DMS79 (cell line): ENCODE data around the gene ABCC5.
A peak's percentile ranks its signal among the peaks of the same experiment; 100 is the strongest.
"Not testable (repeated sequence)": the region's sequence is repeated elsewhere in the genome, so short reads cannot be mapped to it uniquely, and the experiment has no call there.

Source experiments
- DNase-seq: peaks from one replicate; lab custom pipeline; 2025; lab: John Stamatoyannopoulos, UW

Gene ABCC5

DNA sequence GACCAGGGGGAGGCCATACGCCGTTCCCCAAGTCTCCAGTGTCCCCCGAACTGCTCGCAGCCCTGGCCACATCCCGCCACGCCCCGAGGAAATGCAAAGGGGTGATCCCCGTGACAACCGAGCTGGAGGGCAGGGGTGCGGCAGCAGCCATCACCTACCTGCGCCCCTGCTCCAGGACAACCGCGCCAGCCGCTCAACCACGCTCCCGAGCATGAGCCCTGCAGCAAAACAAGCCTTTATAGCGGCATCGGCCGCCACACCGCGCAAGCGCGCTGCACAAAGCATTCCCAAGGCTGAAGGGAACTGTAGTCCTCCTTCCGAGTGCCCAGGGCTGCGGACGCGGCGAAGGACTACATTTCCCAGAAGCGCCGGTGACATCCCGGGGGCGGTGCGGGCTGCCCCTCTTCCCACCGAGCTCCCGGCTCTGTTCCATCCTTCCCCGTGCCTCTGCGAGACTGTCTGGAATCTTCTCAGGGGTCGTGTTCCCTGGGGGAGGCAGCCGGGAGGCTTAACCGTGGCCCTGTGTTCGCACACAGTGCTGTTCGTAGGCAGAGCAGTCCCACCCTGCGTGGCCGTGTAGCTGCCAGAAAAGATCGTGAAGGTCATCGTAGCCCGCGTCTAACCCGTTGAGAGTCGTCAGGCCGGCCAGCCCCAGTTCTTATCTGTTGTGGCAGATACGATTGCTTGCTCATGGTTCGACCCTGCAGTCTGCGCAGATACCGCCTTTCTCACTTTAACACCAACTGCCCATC, at the start of gene ABCC5:
Gene ABCC5, minus strand, starts transcription at position 213 of the 752 bp plus-strand sequence. CDS start 3,492 bp downstream, outside the sequence.
- peak; percentile 88 for DNase-seq

DNA sequence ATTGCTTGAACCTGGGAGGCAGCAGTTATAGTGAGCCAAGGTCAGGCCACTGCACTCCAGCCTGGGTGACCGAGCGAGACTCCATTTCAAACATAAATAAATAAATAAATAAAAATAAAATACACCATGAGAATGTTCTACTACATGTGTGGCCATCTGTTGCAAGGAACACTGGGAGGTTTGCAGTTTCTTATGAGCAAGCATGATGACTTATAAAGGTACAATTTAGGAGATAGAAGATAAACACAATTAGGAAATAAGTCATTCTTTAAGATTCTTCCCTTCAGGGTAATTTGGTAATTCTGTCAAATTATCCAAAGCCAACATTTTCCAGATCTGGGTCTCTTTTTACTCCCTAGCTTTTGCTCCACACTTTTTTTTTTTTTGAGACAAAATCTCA, 48.5 kb upstream of the ABCC5 start:
- no peak for DNase-seq

DNA sequence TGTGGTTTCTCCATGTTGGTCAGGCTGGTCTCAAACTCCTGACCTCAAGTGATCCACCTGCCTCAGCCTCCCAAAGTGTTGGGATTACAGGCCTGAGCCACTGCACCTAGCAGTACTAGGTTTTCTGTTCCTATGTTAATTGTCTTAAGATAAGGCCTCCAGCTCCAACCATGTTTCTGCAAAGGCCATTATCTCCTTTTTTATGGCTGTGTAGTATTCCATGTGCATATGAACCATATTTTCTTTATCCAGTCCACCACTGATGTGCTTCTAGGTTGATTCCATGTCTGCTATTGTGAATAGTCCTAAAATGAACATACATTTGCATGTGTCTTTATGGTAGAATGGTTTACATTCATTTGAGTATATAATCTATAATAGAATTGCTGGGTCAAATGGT, 45.0 kb upstream of the ABCC5 start:
- DNase-seq, result no peak

DNA sequence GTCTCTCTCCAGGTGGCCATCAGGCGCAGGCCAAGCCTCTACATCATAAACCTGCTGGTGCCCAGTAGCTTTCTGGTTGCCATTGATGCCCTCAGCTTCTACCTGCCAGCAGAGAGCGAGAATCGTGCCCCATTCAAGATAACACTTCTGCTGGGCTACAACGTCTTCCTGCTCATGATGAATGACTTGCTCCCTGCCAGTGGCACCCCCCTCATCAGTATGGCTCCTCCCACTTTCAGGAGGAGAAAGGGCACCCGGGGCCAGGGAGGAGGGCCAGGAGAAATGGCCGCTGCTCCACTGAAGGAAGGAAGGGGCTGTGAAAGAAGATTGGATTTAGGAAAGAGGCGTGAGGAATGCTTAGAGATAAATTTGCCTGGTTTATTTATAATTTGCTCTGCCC, 41.7 kb upstream of the ABCC5 start:
- DNase-seq, result no peak

DNA sequence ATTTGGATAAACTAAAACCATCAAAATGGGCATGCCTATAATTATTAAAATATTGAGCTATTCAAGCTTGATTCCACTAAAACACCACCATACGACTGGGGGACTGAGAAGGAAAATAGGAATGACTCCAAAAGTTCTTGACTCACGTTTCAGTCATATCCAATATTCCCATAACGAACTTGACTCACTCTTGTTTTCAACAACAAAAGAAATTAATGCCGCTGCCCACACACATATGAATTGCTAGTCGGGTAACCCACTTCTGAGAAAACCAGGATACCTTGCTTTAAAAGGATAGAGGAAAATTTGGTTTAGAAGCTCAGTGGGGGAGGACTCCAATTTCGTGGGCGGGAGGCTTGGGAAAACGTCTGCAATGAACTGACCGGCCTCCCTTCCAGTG, 40.3 kb upstream of the ABCC5 start:
- no peak for DNase-seq

DNA sequence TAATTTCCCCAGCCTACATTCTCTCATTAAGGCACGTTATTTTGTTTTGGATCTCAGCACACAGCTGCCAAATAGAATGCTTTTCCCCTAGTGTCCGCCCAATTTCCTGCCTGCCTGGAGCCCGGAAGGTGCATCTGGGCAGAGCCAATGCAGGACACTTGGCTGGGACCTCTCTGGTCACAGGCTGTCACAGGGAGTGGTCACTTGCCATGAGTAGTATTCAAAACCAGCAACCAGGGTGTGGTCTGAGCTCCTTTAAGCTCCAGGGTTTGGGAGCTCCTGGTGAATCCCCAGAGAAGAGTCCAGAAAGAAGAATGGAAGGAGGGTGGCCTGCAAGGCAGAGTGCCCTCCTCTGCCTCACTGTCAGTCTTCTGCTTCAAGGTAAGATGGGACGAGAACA, 35.1 kb upstream of the ABCC5 start, which contains the start of gene HTR3C:
Gene HTR3C, plus strand, starts transcription at position 281 of the 400 bp plus-strand sequence. Its CDS starts 34 bp downstream, at position 315.
- DNase-seq, result no peak

DNA sequence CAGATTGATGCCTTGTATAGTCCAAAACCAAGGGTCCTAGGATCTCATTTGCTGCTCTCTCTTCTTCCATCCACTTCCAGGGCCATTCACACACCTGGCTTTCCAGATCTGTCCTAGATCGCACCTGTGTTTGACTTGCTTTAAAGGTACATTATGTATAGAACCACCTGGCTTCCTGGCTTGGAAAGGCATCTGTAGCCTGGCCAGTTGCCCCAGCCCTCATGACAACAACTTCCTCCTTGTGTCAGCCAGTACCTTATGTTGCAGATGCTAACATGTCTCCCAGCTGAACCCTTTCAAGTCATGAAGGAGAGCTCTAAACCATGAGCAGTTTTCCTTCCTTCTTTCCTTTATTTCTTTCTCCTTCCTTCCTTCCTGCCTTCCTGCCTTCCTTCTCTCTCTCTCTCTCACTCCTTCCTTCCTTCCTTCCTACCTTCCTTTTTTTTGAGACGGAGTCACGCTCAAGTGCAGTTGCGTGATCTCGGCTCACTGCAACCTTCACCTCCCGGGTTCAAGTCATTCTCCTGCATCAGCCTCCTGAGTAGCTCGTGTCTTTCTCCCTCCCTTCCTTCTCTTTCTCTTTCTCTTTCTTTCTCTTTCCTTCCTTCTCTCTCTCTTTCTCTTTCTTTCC, 32.6 kb upstream of the ABCC5 start:
- no peak for DNase-seq

DNA sequence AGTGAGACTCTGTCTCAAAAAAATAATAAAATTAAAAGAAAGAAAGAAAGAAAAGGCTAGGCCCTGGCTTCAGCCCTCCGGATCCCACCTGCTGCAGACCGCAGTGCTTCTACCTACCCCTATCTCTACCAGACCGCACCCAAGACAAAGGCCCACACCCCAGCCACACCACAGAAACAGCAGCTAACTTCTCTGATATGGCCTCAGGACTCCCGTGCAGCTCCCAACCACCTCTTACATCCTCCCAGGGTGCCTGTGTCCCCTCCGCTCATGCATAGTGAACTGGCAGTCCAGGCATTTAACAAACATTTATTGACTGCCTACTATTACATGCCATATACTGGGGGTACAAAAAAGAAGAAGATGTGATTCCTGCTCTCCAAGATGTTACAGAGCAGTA, 28.3 kb upstream of the ABCC5 start:
- DNase-seq, result no peak

DNA sequence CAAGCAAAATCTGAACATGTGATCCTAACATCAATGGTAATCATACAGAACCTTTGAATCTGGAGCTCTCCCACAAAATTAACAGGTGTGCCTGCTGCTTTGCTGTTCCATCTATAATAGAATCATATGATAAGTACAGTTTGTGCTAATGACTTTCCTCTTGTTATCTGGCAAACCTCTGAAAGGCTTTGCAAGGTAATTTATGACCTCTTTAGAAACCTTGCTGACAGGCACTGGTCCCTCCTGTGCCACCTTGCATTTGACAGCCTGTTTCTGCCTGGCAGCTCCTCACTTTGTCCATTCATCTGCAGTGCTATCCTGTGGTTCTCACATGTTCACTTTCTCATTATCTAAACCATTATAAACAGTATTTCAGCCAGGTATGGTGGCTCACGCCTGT, 24.9 kb upstream of the ABCC5 start:
- no peak for DNase-seq

DNA sequence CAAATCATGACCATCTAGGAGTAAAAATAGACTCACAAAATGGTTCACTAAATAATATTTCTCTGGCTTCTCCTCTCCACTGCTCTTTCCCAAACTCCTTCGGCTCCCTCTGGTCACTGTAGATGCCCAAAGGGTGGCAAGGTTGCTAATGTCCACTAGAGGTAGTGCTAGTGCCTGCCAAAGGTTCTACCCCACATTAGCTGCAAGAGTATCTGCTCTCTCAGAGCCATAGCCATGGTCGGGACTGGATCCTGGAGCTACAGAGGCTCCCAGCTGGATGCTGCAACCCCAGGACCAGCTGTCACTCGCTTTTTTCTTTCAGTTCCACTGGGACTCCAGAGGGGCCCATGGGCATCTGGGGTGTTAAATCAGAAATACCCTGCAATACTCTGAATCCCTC, 22.3 kb upstream of the ABCC5 start:
- no peak for DNase-seq

DNA sequence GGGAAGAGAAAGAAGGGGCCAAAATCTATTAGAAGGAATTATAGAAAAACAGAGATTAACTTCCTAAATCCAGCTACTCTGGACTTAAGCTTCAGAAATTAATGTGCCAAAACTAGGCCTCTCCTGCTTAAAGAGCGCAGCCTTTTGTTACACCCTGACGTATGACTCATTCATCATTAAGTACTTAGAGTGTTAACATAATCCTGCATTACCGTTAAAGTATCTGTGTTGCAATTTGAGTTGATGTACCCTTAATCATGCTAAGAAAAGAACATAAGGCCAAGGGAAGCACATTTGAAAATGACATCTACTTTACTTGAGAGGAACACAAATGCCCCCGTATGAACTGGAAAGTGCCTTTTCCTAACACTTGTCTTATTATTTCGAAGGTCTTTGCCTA, 21.7 kb upstream of the ABCC5 start:
- DNase-seq, result peak; percentile 6

DNA sequence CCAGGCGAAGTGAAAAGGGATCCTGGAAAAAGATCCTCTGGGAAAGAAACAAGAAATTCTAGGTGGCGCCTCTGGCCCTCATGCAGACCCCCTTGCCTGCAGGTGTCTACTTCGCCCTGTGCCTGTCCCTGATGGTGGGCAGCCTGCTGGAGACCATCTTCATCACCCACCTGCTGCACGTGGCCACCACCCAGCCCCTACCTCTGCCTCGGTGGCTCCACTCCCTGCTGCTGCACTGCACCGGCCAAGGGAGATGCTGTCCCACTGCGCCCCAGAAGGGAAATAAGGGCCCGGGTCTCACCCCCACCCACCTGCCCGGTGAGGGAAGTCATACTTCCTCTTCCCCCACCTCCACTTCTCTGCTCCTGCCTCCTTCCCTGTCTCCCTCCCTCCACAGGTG, 20.6 kb upstream of the ABCC5 start:
- not testable (repeated sequence) for DNase-seq

DNA sequence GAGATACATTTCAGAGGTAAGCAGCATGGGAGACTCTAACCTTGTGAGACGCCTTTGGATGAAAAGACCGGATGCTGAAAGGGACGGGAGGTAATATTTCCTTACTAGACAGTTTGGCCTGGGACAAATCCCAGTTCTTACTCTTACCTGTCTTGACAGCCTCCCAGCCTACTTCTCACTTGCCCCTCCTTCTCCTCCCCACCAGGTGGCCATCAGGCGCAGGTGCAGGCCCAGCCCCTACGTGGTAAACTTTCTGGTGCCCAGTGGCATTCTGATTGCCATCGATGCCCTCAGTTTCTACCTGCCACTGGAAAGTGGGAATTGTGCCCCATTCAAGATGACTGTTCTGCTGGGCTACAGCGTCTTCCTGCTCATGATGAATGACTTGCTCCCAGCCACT, 20.1 kb upstream of the ABCC5 start:
- DNase-seq, result no peak

DNA sequence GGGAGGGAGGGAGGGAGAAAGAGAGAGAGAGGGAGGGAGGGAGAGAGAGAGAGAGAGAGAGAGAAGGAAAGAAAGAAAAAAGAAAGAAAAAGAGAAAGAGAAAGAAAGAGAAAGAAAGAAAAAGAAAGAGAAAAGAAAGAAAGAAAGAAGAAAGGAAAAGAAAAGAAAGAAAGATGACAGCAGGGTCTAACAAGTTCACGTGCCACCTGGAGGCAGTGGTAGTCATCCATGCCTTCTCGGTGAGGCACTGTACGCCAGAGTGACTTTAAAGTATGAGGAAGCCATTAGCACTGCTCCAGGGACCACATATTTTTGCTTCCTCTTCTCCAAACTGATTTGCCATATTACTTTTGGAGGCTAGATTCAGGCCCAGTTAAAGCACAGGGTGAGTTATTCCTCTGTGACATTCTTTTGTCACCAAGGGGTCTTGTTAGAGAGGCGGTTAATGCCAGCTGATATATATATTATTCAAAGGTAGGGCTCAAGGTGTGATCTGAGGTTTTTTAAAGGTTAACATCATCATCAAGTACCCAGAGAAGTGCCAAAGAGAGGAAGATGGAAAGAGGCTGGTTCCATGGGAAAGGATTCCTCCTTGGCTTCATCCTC, 13.6 kb upstream of the ABCC5 start, which contains the start of gene HTR3D:
Gene HTR3D, plus strand, starts transcription at position 556 of the 606 bp plus-strand sequence. Its CDS starts 0 bp downstream, at position 556.
- DNase-seq, result peak; percentile 50

DNA sequence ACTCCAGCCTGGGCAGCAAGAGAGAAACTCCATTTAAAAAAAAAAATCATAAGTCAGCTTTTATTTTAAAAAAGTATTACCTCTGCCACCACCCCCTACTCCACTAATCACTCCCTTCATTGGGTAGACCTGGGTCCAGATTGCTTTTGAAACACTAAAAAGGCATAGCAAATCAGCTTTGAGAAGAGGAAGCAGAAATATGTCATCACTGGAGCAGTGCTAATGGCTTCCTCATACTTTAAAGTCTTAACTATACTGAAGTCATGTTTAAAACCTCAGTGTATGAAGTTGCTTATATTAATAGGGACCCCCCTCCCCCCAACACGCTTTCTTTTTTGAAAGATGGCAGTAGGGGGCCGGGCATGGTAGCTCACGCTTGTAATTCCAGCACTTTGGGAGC, 12.9 kb upstream of the ABCC5 start:
- DNase-seq, result no peak

DNA sequence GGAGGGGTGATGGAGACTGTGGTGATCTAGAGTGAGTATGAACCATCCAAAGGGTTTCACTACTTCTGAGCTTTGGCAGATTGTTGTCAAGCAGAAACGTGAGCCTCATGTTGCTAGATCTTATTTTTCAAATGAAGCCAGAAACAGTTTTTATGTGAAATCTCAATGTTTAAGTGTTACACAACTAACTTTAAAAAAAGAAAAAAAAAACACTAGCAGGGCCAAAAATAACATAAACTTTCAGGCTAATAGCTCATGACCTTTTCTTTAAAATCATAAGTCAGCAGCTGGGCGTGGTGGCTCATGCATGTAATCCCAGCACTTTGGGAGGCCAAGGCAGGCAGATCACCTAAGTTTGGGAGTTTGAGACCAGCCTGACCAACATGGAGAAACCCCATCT, 11.8 kb upstream of the ABCC5 start:
- DNase-seq, result no peak

DNA sequence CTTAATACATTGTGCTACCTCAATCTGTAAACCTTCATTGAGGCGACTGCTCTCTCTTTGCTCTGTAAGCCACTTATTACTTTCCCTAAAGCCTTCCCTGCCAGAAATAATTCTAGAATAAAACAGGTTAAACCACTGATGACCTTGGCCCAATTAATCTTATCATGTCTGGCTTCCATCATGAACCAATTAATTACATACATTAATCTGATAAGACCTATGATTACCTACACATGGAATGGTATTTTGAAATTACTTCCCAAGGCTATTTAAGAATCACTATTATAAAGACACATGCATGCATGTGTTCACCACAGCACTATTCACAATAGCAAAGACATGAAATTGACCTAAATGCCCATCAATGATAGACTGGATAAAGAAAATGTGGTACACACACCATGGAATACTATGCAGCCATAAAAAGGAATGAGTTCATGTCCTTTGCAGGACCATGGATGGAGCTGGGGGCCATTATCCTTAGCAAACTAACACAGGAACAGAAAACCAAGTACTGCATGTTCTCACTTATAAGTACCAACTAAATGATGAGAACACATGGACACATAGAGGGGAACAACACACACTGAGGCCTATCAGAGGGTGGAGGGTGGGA, 10.7 kb upstream of the ABCC5 start:
- not testable (repeated sequence) for DNase-seq

DNA sequence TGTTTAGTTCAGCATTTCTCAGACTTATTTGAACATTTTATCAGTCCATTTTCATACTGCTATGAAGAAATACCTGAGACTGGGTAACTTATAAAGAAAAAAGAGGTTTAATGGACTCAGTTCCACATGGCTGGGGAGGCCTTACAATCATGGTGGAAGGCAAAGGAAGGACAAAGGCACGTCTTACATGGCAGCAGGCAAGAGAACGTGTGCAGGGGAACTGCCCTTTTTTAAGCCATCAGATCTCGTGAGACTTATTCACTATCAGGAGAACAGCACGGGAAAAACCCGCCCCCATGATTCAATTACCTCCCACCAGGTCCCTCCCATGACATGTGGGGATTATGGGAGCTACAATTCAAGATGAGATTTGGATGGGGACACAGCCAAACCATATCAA, 7.6 kb upstream of the ABCC5 start:
- DNase-seq, result not testable (repeated sequence)

DNA sequence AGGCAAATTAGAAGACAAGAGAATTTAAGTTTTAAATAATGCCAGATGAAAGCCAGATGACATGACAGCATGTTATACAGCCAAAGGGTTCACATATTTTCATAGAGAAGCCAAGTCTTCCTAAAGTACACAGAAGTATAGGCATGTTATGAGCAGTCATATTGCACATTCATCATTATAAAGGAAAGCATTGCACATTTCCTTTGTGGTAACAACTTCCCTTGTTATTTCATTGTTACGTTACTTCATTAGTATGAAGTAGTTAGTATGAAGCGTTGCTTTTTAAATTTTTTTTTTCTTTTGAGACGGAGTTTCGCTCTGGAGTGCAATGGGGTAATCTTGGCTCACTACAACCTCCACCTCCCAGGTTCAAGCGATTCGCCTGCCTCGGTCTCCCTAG, 4.6 kb upstream of the ABCC5 start:
- no peak for DNase-seq

DNA sequence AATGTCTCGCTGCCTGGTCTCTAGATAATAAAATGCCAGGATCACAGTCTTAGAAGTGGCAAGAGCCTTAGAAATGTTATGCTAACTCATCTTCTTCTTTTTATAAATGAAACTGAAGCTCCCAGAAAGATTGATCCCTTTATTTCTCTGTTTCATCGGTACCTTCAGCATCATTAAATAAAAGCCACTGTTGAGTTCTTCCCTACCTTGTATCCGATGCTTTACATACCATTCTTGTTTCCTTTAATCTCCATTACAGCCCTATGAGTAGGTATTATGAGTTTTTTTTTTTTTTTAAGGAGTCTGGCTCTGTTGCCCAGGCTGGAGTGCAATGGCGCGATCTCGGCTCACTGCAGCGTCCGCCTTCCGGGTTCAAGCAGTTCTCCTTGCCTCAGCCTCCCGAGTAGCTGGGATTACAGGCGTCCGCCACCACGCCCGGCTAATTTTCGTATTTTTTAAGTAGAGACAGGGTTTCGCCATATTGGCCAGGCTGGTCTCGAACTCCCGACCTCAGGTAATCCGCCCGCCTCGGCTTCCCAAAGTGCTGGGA, 815 bp upstream of the ABCC5 start:
- DNase-seq, result no peak

DNA sequence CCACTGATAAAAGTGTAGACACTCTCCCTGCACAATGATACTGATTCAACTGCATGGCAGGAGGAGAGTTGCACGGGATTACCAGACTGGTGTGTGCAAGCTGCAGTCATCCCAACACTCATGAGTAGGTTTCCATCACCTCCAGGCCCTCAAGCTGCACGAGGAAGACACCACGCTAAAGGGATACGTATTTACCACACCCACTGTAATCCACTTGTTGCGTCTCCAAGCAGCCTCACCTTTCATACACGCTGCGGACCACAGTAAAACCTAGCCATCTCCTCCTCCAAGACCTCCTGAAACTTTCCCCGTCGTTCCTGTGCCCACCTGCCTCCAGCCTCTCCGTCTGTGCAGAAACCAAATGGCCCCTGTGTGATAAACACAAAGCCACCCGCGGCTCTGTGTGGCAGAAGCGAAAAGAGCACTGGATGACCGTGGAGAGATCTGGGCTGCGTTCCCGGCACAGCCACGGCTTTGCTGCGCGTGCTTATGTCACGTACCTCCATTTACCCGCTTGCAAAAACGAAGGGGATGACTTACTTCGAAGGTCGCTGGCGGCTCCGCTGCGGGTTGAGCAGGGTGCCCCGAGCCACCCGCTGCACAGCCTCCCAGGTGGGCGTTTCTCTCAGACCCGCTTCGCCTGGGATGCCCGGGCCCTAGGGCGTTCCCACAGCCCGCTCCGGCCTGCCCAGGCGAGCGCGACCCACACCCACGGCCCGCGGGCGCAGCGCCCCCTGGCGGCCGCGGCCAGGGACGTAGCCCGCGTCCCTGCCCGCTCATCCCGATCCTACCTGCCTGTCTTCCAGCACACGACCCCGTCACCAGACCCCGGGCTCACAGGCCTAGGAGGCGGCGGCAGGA, 643 bp downstream of the ABCC5 start:
- peak; percentile 36 for DNase-seq
